Stimulated activated CD8-positive, alpha-beta memory T cell treated with anti-CD3 and anti-CD28 coated beads, Interleukin-15, amount 100 ng/mL, for 48 hours (primary cell): ENCODE data around the gene MCU.

Experiments
- DNase-seq, 2 donors: peaks; one replicate each; pipeline ENCODE4 v3.0.0-alpha.2; 2020; ENCODE audit warnings: low read depth in 2 of 2

Gene MCU

DNA sequence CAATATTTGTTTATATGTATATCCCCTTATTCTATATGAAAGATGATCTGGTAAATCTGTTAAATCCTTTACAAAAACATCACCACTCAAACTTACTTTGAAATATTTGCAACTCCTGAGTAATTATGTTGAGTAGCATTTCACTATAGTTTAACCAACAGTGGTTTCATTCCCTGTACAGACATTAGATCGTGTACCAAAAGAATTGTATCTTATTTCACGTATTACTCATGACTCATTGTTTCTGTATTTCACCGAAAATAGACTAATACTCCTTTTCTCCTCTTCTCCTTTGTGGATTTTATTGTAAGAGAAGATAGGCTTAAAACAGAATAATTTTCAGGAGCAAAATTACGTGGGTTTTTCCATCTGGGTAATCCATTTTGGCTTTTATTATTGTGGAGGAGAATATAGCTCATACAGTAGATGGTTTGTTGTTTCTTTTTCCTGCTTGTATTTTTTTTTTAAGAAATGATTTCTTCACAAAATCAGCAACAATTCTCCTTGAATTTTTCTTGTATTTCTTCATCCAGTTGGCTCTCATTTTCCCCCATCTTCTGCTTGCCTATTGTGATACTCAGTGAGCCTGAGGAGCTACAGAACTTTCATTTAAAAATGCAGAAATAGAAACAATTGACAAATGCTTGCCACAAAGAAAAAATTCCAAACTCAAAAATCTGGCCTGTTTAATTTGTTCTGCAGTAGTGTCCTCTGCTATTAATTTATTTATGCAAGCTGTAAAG, 111.0 kb downstream of the MCU start:
- DNase-seq = no peak

DNA sequence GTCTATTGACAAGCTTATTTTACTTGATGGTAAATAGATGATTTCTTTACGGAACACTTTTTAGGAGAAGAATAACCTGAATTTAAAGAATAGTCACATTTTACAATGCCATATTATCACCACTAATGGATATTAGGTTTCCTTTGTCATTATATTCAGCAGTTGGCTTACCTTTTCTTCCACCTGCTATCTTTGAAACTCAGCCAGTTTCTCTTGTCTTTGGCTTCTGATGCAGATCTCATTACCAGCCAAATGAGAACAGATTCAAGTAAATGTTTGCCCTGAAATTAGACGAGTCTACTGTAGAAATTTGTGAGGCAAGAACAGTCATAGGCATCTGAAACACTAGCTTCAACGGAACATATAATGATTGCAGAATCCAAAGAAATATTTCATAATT, 116.1 kb downstream of the MCU start:
- no peak for DNase-seq

DNA sequence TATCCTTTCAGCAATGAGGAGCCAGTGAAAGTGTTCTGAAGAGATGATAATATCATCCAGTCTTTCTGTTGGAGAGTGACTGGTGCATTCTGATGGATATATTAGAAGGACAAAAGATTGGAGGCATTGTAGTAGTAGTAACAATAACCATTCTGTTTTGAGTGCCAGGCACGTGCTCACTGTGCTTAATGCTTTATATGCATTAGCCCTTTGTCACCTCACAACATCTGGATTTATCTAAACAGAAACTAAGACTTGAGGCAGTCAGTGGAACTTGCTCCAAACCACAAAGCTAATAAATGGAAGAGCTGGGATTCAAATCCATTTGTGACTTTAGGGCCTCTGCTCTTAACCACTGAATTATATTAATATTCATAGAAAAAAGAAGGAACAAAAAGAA, 117.1 kb downstream of the MCU start:
- no peak for DNase-seq

DNA sequence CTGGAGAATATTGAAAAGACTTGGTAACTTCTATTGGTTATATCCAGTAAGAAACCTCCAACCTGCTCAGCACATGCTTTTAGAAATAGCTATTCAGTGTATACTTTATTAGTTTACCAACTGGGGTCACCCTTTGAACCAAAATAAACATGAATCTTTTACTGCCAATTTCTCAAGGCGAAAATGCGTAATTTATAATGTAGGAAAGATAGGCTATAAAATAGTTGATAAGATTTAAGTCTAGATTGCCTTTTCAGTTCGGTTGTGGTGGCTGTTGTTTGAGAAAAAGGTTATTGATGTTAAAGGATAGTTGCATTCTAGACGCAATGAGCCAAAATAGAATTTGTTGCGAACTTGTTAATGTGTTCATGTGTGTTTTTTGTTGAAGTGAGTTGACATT, 119.0 kb downstream of the MCU start:
- DNase-seq = no peak

DNA sequence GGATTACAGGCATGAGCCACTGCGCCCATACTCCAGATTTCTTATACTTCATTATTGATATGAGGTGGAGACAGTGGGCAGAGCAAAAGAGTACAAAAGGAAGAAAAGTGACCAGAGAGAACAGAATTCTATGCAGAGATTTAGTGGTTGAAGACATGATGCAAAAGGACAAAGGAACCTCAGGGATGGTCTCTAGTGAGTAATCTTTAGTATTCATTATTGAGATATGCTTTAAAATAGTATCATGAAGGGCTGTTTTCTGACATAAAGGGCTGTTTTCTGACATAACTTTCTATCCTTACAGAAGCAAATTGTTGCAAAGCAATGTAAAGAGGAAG, 120.4 kb downstream of the MCU start:
- no peak for DNase-seq

DNA sequence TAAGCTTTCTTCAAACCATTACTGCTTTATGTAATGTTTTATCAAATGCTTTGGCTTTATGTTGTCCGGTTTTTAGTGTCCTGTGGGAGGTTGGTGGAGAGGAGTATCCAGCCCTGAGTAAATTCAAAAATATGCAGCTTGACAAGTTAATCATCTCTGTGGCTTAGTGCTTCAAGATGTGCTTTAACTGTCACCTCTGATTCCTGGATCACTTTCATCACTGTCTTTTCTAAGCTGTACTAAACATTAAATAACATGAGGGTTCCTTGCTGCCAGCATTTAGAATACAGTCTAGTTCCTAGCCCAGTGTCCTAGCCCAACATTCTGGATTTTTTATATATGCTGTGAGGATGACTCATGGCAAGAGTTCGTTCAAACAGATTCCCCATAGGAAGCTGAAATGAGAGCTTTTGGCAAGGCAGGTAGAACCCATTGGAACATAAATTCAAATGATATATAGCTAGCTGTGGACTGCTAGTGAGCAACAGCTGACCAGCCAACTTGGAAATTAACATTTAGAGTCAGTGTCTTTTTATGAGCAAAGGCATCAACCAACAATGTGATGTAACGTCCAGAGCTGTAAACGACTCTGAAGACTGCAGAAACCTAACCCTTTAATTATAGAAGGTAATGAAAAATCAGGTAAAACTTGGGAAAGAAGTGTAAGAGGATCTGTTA, 120.9 kb downstream of the MCU start:
- DNase-seq = no peak

DNA sequence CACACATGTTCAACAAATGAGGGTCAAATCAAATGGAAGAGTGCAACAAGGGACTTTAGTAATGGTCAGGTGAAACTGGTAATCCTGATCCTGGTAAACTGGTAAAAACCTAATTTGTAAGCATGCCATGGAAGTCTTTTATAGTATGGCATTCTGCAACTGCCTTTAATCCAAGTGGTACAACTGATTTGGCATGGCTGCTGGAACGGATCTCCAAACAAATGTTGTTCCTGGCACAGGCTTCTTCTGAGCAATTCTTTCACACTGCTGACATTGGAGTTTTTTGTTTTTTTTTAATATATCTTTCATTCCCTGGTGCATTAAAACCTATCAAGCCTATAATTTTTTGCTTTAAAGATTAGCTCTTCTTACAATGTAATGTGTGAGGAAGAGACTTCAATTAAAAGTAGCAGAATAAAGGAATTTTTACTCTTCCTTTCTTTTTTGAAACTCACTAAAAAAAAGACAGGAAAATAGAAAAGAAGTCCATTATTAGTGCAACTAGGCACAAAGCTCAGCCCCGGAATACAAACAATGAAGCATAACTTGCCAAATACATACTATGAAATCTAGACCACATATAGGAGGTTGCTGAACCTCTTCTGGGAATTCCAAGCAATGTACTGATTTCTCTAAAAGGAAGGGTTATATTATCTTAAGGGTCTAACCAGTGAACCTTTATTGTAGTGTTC, 122.3 kb downstream of the MCU start:
- DNase-seq = no peak

DNA sequence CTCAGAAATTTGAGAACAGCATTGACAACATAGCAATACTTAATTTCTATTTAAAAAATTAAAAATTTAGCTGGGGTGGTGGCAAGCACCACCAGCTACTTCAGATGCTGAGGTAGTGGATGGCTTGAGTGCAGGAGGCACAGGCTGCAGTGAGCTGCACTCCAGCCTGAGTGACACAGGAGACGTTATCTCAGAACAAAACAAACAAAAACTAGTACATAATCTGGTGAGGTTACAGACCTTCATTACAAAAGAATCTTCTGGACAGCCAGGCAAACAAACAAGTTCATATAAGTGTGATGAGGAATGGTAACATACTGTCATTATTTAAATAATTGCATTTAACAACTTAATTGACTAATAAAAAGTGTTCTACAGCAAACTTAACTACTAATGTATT, 124.6 kb downstream of the MCU start:
- DNase-seq = no peak

DNA sequence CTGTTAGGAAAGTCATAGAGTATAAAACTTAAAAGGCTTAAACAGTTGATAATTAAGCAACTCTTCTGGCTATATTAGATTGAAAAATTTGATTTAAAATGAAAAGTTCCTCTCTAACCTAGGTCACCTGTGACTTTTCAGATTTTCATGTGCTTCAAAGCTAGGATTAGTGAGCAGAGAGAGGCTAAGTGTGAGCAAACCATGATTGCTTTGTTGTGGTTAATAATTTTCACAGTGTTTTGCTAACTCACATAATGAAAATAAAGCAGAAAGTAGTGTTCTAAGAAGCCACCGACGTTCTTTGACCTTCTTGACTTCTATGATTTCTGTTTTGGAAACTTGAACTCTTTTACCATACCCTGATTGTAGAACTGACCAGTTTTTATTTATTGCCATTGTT, 126.1 kb downstream of the MCU start:
- DNase-seq = no peak

DNA sequence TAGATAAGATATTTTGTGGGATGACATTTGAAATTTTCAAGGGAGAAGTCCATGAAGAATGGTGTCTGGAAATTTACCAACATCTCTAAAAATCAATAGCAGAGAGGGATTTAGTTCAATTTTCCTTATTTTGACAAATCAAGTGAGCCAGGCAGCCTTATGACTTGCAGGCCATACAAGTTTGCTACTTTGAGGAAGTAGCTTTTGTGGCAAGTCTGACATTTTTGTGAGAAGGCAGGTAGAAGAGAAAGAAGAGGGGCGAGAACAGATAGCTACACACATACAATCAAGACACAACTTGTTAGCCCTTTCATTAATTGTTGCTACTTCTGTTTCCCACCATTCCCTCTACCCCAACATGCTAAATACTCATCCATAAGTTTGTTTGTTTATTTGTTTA, 127.1 kb downstream of the MCU start:
- no peak for DNase-seq

DNA sequence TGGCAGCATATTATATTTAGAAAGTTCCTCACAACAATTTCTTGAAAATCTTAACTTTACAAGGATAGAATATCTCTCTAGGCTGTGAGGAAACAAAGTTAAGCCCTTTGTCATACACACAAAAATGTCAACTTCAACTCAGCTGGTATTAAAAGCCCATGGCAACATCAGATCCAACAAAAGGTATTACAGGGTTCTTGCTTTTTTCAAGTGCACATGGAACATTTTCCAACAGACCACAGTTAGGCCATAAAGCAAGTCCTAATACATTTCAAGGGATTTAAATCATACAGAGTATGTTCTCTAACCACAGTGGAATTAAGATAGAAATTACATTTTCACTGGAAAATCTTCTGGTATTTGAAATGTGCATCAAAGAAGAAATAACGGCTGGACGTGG, 129.7 kb downstream of the MCU start:
- DNase-seq = no peak

DNA sequence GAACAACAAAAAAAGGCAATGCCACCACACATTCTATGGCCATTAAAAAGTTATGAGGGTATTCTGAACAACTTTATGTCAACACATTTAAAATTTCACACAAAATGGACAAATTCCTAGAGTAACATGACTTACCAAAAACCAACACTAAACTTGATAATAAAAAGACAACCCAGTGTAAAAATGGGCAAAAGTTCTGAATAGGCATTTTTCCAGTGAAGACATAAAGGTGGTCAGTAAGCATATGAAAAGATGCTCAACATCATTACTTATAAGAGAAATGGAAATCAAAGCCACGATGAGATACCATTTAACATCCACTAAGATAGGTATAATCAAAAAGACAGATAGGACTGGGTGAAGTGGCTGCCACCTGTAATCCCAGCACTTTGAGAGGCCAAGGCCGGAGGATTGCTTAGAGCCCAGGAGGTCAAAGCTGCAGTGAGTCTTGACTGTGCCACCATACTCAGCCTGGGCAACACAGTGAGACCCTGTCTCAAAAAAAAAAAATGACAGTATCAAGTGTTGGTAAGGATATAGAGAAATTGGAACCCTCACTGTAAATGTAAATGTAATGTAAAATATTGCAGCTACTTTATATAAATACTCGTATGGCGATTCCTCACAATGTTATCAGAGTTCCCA, 130.5 kb downstream of the MCU start:
- no peak for DNase-seq

DNA sequence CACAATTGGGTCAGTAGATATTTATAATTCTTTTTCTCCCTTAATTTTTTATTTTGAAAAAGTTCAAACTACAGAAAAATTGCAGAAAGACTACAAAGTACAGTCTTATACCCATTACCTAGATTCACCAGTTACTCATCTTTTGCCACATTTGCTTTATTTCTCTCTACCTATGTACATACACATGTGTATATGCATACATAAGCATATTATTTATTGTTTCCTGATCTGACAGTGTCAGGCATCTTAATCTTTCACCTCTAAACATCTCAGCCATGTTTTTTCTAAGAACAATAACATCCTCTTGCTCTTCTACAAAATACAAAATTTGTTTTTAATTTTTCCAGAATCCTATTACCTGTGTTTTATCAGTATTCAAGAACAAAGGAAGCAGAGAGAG, 133.2 kb downstream of the MCU start:
- no peak for DNase-seq

DNA sequence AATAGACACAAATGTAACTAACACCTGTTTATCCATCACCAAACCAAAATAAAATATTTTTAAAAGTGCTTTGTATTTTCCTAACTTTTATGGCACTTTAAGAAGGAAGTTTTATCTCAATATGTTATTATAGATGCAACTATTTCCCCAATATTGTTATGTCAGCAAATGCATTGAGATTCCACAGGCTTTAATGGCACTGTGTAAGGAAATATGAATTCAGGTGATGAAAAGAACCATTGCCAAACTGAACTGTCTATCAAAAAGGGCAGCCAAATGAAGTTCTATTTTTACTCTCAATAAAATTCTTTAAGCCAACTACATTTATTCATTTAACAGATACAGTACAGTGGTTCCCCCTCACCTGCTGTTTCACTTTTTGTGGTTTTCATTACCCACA, 134.4 kb downstream of the MCU start:
- DNase-seq = no peak

DNA sequence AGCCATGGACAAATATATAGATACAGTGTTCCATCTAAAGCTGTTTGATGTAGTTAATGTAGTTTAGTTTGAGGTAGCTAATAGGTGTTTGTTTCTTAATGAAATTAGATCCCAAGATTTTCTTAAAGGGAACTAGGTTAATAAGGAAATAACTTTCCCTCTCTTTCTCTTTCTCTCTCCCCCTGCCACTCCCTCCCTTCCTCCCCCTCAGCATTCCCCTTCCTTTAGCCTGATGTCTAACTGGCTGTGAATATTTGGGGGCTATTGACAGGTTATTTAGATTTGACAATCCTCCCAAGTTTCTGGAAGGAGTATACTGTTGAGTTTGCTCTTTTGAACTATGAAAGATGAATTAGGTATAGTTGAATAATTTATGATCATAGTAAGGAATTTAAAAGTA, 136.4 kb downstream of the MCU start:
- no peak for DNase-seq

DNA sequence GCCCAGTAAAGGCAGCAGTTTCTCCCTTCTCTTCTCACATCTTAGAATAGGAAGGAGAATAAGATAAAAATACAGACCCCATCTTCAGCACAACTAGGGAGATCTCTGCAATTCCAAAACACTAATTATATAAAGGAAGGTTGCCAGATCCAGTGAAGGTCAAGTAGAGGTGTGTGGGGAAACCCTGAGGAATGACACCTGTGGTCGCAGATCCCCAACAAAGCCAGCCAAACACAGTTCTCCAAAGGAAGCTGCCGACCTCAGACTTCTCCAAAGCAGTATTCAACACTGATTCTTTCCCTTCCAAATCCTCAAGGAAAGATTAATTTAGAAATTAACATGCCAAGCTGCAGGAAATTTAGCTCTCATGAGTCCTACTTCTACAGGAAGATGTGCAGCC, 138.7 kb downstream of the MCU start:
- no peak for DNase-seq

DNA sequence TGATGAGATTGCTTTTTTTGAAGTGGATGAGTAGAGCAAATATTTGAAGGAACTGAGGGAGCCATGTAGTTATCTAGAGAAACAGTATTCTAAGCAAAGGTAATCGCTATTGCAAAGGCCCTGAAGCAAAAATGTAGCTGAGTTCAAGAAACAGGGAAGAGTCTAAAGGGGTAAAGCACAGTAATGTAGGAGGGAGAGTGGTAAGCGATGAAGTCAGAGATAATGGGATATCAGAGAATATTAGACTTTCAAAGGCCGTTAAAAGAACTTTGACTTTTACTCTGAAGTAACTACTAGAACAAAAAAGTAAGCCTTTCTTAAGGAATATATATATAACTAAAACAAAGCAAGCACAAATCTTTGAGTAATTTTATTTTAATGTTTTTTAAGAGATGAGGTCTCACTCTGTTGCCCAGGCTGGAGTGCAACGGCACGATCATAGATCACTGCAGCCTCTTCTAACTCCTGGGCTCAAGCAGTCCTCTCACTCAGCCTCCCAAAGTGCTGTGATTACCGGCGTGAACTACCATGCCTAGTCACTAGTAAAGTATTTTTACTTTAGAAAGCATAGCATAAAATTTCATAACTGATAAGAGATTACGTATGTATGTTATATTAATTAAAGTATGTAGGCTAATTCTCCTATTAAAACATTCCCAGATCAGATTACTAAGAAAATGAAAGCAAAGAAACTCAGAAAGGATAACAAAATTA, 139.9 kb downstream of the MCU start:
- DNase-seq = no peak

DNA sequence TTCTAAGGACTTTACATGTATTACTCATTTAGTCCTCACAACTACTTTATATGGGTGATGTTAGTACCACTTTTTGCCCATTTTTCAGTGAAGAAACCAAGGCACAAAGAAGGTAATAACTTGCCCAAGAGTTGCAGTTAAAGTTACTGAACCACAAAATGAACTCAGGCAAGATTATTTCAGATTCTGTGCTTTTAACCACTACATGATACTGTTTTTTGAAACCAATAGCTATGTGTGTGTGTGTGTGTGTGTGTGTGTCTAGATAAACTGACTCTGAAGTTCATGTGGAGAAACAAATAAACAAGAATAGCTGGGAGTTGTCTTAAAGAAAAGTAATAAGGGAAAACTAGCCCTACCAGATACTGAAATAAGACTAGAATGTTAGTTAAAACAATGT, 140.8 kb downstream of the MCU start:
- no peak for DNase-seq

DNA sequence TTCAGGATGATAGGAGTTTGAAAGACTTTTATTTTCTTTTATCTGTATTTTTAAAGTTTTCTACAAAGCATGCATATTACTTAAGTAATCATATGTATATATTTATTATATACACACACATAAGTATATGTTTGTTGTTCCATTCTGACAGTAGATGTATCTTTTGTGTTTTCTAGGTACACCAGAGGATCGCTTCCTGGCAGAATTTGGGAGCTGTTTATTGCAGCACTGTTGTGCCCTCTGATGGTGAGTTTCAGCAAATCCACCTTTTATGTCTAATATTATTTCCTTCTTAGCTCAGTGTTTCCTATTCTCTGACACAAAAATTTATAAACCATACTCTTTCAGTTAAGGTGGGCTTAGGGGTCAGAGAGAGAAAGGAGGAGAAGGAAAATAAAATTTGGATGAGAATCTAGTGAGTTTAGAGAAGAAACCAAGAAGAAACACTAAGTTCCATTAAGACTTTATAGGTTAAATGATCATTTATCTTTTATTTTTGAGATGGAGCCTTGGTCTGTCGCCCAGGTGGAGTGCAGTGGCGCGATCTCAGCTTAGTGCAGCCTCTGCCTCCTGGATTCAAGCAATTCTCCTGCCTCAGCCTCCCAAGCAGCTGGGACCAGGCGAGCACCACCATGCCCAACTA, 142.4 kb downstream of the MCU start:
- DNase-seq = no peak

DNA sequence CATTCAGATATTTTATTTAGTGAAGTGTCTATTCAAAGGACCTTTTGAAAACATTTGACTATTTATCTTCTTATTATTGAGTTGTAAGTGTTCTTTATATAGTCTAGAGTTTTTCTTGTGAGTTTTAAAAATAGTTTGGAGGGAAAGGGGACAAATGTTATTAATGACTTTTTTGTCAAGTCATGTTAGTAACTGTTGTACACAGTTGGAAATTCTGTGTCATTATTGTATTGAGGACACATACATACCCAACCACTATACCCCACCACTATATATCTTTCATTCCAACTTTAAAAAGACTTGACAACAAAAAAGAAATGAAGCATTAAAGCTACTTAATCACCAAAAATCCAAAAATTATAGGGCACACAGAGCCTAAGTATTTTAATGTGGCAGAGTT, 148.4 kb downstream of the MCU start:
- DNase-seq = no peak

DNA sequence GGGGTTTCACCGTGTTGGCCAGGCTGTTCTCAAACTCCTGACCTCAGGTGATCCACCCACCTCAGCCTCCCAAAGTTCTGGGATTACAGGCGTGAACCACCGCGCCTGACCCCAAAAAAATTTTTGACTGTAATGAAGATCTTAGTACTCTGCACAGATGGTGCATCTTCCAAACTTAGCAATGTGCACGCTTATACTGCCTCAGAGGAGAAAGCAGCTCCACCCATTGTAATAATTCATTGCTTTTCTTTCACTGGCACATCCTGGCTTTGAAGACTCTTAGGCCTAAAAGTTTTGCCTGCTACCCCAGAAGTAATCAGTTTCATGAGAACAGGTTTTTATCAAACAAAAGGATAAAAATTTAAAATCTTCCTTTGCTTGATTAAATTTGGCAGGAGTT, 149.5 kb downstream of the MCU start:
- no peak for DNase-seq

DNA sequence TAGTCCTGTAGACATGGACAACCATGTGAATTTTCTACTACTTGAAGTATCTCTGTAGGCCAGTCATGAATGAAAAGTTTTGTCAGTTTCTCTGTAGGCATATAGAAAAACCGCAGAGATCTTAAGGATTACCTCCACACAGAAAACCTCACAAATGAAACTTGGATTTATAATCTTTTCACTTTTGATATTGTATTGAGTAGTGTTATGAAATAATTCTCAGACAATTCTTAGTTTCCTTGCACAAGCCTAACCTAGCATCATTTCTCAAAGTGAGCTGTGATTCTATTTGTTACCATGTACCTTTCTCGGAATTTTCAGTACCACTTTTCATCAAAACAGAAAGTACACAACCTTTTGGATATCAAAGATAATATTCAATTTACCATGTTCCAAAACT, 150.2 kb downstream of the MCU start:
- DNase-seq = no peak
